Measurements from ENCODE around the gene PGBD5. TPM values are rescaled to one million over a fixed set of nuclear protein-coding genes. Genes with fewer than 3 reads are reported as not detected.

PGBD5 gene
- polyA plus RNA-seq, 1 of the 3 experiments (the other 2 are of a cell fraction): 0.15 TPM

DNA sequence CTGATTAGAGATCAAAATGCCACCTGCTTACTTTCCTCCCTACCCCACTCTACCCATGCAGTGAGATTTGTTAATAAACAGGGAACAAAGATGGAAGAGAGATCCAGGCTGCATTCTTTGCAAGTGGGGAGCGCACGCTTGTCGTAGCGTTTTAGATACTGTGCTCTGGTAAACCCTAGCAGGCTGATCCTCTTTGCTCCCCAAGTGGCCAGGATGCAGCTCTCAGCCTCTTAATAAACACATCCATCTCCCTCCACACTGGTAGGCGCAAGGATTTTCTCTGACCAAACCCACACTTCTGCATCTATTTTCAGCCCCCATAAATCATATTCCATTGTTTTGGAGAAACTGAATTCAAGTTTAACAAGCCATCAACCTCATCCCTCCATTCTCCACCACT is 2.9 kb downstream of the PGBD5 start:
- H3K9me2 ChIP-seq: no peaks in the 10 kb centered on the region
- peak overlapping the region in 1 of 2 experiments; percentile 12; a peak in 1 of 4 replicates for H3K4me3 ChIP-seq (ENCODE audit: low read depth in 2 of 2, low read length in 1 of 2)
- no peaks in the 10 kb centered on the region for H4K20me1 ChIP-seq (ENCODE audit: insufficient read depth)
- no peak overlapping the region for H2AFZ ChIP-seq (ENCODE audit: low read depth)
- TF ChIP-seq POLR2AphosphoS5 (IDR thresholded peaks at IDR 0.05; ENCODE audit: low read depth, low read length) (no peak), MEF2A (IDR thresholded peaks at IDR 0.05; ENCODE audit: borderline replicate concordance, low read depth) (no peak), YY1 (IDR thresholded peaks at IDR 0.05; ENCODE audit: low read depth) (no peak), EP300 (IDR thresholded peaks at IDR 0.05; ENCODE audit: borderline replicate concordance in 1 of 2, low read depth in 1 of 2, low read length in 1 of 2) (no peak), TCF12 (IDR thresholded peaks at IDR 0.05) (no peak), NFIC (IDR thresholded peaks at IDR 0.05; ENCODE audit: borderline replicate concordance) (no peak), NRF1 (IDR thresholded peaks at IDR 0.05; ENCODE audit: low read depth, low read length) (no peak), CHD2 (IDR thresholded peaks at IDR 0.05; ENCODE audit: low read length, partially characterized antibody) (no peak), TAF1 (IDR thresholded peaks at IDR 0.05; ENCODE audit: borderline replicate concordance, low read depth, low read length) (no peak), FOXJ3 (CRISPR knock-in tag; IDR thresholded peaks at IDR 0.05) (no peak), EZH2phosphoT487 (IDR thresholded peaks at IDR 0.05; ENCODE audit: borderline replicate concordance, low read depth) (no peak), RFX5 (IDR thresholded peaks at IDR 0.05; ENCODE audit: low read length) (no peak)
- TF ChIP-seq, protein P1, sequence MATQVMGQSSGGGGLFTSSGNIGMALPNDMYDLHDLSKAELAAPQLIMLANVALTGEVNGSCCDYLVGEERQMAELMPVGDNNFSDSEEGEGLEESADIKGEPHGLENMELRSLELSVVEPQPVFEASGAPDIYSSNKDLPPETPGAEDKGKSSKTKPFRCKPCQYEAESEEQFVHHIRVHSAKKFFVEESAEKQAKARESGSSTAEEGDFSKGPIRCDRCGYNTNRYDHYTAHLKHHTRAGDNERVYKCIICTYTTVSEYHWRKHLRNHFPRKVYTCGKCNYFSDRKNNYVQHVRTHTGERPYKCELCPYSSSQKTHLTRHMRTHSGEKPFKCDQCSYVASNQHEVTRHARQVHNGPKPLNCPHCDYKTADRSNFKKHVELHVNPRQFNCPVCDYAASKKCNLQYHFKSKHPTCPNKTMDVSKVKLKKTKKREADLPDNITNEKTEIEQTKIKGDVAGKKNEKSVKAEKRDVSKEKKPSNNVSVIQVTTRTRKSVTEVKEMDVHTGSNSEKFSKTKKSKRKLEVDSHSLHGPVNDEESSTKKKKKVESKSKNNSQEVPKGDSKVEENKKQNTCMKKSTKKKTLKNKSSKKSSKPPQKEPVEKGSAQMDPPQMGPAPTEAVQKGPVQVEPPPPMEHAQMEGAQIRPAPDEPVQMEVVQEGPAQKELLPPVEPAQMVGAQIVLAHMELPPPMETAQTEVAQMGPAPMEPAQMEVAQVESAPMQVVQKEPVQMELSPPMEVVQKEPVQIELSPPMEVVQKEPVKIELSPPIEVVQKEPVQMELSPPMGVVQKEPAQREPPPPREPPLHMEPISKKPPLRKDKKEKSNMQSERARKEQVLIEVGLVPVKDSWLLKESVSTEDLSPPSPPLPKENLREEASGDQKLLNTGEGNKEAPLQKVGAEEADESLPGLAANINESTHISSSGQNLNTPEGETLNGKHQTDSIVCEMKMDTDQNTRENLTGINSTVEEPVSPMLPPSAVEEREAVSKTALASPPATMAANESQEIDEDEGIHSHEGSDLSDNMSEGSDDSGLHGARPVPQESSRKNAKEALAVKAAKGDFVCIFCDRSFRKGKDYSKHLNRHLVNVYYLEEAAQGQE (IDR thresholded peaks at IDR 0.05; ENCODE audit: low read depth, low read length): no peak
- TF ChIP-seq, protein P2, sequence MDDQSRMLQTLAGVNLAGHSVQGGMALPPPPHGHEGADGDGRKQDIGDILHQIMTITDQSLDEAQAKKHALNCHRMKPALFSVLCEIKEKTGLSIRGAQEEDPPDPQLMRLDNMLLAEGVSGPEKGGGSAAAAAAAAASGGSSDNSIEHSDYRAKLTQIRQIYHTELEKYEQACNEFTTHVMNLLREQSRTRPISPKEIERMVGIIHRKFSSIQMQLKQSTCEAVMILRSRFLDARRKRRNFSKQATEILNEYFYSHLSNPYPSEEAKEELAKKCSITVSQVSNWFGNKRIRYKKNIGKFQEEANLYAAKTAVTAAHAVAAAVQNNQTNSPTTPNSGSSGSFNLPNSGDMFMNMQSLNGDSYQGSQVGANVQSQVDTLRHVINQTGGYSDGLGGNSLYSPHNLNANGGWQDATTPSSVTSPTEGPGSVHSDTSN (IDR thresholded peaks at IDR 0.05): no peak
- TF ChIP-seq, protein P3, sequence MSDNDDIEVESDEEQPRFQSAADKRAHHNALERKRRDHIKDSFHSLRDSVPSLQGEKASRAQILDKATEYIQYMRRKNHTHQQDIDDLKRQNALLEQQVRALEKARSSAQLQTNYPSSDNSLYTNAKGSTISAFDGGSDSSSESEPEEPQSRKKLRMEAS (IDR thresholded peaks at IDR 0.05; ENCODE audit: low read depth): no peak
- TF ChIP-seq, protein P4, sequence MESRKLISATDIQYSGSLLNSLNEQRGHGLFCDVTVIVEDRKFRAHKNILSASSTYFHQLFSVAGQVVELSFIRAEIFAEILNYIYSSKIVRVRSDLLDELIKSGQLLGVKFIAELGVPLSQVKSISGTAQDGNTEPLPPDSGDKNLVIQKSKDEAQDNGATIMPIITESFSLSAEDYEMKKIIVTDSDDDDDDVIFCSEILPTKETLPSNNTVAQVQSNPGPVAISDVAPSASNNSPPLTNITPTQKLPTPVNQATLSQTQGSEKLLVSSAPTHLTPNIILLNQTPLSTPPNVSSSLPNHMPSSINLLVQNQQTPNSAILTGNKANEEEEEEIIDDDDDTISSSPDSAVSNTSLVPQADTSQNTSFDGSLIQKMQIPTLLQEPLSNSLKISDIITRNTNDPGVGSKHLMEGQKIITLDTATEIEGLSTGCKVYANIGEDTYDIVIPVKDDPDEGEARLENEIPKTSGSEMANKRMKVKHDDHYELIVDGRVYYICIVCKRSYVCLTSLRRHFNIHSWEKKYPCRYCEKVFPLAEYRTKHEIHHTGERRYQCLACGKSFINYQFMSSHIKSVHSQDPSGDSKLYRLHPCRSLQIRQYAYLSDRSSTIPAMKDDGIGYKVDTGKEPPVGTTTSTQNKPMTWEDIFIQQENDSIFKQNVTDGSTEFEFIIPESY (IDR thresholded peaks at IDR 0.05; ENCODE audit: borderline replicate concordance, low read depth): no peak
- TF ChIP-seq, protein P5, sequence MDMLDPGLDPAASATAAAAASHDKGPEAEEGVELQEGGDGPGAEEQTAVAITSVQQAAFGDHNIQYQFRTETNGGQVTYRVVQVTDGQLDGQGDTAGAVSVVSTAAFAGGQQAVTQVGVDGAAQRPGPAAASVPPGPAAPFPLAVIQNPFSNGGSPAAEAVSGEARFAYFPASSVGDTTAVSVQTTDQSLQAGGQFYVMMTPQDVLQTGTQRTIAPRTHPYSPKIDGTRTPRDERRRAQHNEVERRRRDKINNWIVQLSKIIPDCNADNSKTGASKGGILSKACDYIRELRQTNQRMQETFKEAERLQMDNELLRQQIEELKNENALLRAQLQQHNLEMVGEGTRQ (IDR thresholded peaks at IDR 0.05; ENCODE audit: borderline replicate concordance, low read depth, low read length): no peak
- no peaks in the 10 kb centered on the region for H3F3A ChIP-seq (replicated peaks; ENCODE audit: insufficient read depth)
- POLR2A ChIA-PET: no interaction called here
- peaks cover 33% of the 10 kb centered on the region for H3K27me3 ChIP-seq (ENCODE audit: insufficient read depth)
- peaks cover 0 to 33% of the 10 kb centered on the region in 2 experiments; a peak in 2 of 4 replicates for H3K4me1 ChIP-seq (ENCODE audit: control insufficient read depth in 1 of 2, insufficient read depth in 2 of 2, low read depth in 1 of 2, low read length in 1 of 2)
- H3K9me3 ChIP-seq: no peaks in the 10 kb centered on the region
- peak; percentile 37 for DNase-seq
- peak overlapping the region in 1 of 2 experiments; percentile 73; a peak in 2 of 4 replicates for H3K27ac ChIP-seq (ENCODE audit: low read depth in 2 of 2, low read length in 1 of 2)
- H3K9ac ChIP-seq: no peak overlapping the region
- 72% methylated on average over 5 of the region's 5 CpGs for WGBS (ENCODE audit: low lambda C conversion rate)
- no peak overlapping the region for H3K4me2 ChIP-seq
- CTCF ChIA-PET: interaction anchor here (1.3 to 1.5 kb wide), 2 partner anchors 33 to 865 kb away, joined by 3 to 4 read pairs; partner anchors contain the start of gene ABCB10
- no peaks in the 10 kb centered on the region for H3K79me2 ChIP-seq (ENCODE audit: insufficient read depth)
- no peaks in the 10 kb centered on the region for H3K36me3 ChIP-seq (replicated peaks in 1 of 2; ENCODE audit: control insufficient read depth in 1 of 2, insufficient read depth in 2 of 2, low read length in 1 of 2)

Measured in SK-N-SH (cell line).